Fibroblast of lung (primary cell): ENCODE results near the gene TRIB2.

Source experiments
- EZH2 ChIP-seq: IDR thresholded peaks from 2 replicates; pipeline ENCODE4 v1.5.1; 2012; ENCODE audit warnings: low read length, control low read depth, mild to moderate bottlenecking; ENCODE audit errors: missing control alignments
- TF ChIP-seq, protein P1 (sequence below), 2 donors: IDR thresholded peaks in 1 of 2; conservative IDR thresholded peaks in 1 of 2; 1 replicate in 1 of 2; 2 replicates in 1 of 2; pipeline ENCODE4 v1.5.1; 2011 to 2012; ENCODE audit warnings: low read length in 2 of 2, control low read depth in 1 of 2, inconsistent platforms in 1 of 2, low read depth in 1 of 2, mild to moderate bottlenecking in 1 of 2

- TF ChIP-seq, protein P1, sequence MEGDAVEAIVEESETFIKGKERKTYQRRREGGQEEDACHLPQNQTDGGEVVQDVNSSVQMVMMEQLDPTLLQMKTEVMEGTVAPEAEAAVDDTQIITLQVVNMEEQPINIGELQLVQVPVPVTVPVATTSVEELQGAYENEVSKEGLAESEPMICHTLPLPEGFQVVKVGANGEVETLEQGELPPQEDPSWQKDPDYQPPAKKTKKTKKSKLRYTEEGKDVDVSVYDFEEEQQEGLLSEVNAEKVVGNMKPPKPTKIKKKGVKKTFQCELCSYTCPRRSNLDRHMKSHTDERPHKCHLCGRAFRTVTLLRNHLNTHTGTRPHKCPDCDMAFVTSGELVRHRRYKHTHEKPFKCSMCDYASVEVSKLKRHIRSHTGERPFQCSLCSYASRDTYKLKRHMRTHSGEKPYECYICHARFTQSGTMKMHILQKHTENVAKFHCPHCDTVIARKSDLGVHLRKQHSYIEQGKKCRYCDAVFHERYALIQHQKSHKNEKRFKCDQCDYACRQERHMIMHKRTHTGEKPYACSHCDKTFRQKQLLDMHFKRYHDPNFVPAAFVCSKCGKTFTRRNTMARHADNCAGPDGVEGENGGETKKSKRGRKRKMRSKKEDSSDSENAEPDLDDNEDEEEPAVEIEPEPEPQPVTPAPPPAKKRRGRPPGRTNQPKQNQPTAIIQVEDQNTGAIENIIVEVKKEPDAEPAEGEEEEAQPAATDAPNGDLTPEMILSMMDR (conservative IDR thresholded peaks at IDR 0.05 in 1 of 2, IDR thresholded peaks at IDR 0.05 in 1 of 2; ENCODE audit: low read depth in 1 of 2, low read length in 2 of 2): no peak
- TF ChIP-seq EZH2: no peak
Observed at GRCh38 chr2:12676771-12677170, 40.0 kb upstream of the TRIB2 start.
